Measurements from ENCODE around the gene KIAA0513.
A peak's percentile ranks its signal among the peaks of the same experiment; 100 is the strongest.

Gene KIAA0513

GRCh38 chr16:85136213-85136701 is 108.7 kb downstream of the KIAA0513 start:
- TF ChIP-seq CTCF (IDR thresholded peaks at IDR 0.05; ENCODE audit: extremely low read depth, insufficient read depth, missing control alignments), result no peak
- in situ Hi-C loops (cut with MboI; ENCODE audit: low pct_unique_long_range_greater_than_20kb, low sequenced_read_pairs, unreplicated experiment), result no loop called here

GRCh38 chr16:85136702-85137322 is 109.2 kb downstream of the KIAA0513 start:
- no peak for TF ChIP-seq CTCF (IDR thresholded peaks at IDR 0.05; ENCODE audit: extremely low read depth, insufficient read depth, missing control alignments)
- in situ Hi-C loops (cut with MboI; ENCODE audit: low pct_unique_long_range_greater_than_20kb, low sequenced_read_pairs, unreplicated experiment), result no loop called here
- no peak for DNase-seq (ENCODE audit: low spot score)

More at GRCh38 chr16:85136213-85136701, 108.7 kb downstream of the KIAA0513 start:
- DNase-seq (ENCODE audit: low spot score), result peak; percentile 49

- in situ Hi-C loops (cut with MboI; ENCODE audit: low pct_unique_long_range_greater_than_20kb, low sequenced_read_pairs, unreplicated experiment), result no loop called here
- no peak for DNase-seq (ENCODE audit: low spot score)
- TF ChIP-seq CTCF (IDR thresholded peaks at IDR 0.05; ENCODE audit: extremely low read depth, insufficient read depth, missing control alignments), result no peak
Measured at GRCh38 chr16:85137323-85138072, 109.9 kb downstream of the KIAA0513 start.

GRCh38 chr16:85138073-85138824 is 110.7 kb downstream of the KIAA0513 start:
- DNase-seq (ENCODE audit: low spot score), result no peak
- no peak for TF ChIP-seq CTCF (IDR thresholded peaks at IDR 0.05; ENCODE audit: extremely low read depth, insufficient read depth, missing control alignments)
- in situ Hi-C loops (cut with MboI; ENCODE audit: low pct_unique_long_range_greater_than_20kb, low sequenced_read_pairs, unreplicated experiment), result no loop called here

- no peak for DNase-seq (ENCODE audit: low spot score)
- TF ChIP-seq CTCF (IDR thresholded peaks at IDR 0.05; ENCODE audit: extremely low read depth, insufficient read depth, missing control alignments), result no peak
- in situ Hi-C loops (cut with MboI; ENCODE audit: low pct_unique_long_range_greater_than_20kb, low sequenced_read_pairs, unreplicated experiment), result no loop called here
Measured at GRCh38 chr16:85138825-85139627, 111.4 kb downstream of the KIAA0513 start.

- TF ChIP-seq CTCF (IDR thresholded peaks at IDR 0.05; ENCODE audit: extremely low read depth, insufficient read depth, missing control alignments), result no peak
- in situ Hi-C loops (cut with MboI; ENCODE audit: low pct_unique_long_range_greater_than_20kb, low sequenced_read_pairs, unreplicated experiment), result no loop called here
- DNase-seq (ENCODE audit: low spot score), result no peak
Measured at GRCh38 chr16:85139881-85140339, 112.3 kb downstream of the KIAA0513 start.
